Neuronal stem cell (in vitro differentiated cells): Measurements from ENCODE around the gene FCGR3B.
"Not testable (repeated sequence)": the region's sequence is repeated elsewhere in the genome, so short reads cannot be mapped to it uniquely, and the experiment has no call there.

Experiments
- DNase-seq: peaks from one replicate; pipeline ENCODE4 v3.0.0-alpha.2; 2013; ENCODE audit warnings: low spot score
- H2AFZ ChIP-seq: one replicate; pipeline ENCODE4 v1.6.1; 2013; ENCODE audit warnings: mild to moderate bottlenecking, low read length, inconsistent platforms
- H2AK5ac ChIP-seq: 2 replicates; pipeline ENCODE4 v1.6.1; 2013; ENCODE audit warnings: low read depth, mild to moderate bottlenecking, inconsistent platforms, low read length, moderate library complexity, mixed read lengths
- H2BK120ac ChIP-seq: 2 replicates; pipeline ENCODE4 v1.6.1; 2013; ENCODE audit warnings: low read depth, mild to moderate bottlenecking, inconsistent platforms, low read length, moderate library complexity, mixed read lengths
- H2BK12ac ChIP-seq: one replicate; pipeline ENCODE4 v1.6.1; 2013; ENCODE audit warnings: low read length, inconsistent platforms
- H2BK15ac ChIP-seq: 2 replicates; pipeline ENCODE4 v1.6.1; 2013; ENCODE audit warnings: mild to moderate bottlenecking, low read length, inconsistent platforms, mixed read lengths
- H2BK5ac ChIP-seq: one replicate; pipeline ENCODE4 v1.6.1; 2013; ENCODE audit warnings: inconsistent platforms, mild to moderate bottlenecking, low read length, moderate library complexity
- H3K14ac ChIP-seq: one replicate; pipeline ENCODE4 v1.6.1; 2013; ENCODE audit warnings: low read length, inconsistent platforms
- H3K18ac ChIP-seq: 2 replicates; pipeline ENCODE4 v1.6.1; 2013; ENCODE audit warnings: low read length, inconsistent platforms
- H3K23ac ChIP-seq: 2 replicates; pipeline ENCODE4 v1.6.1; 2013; ENCODE audit warnings: low read depth, mild to moderate bottlenecking, mixed read lengths, low read length, inconsistent platforms; ENCODE audit not compliant: poor library complexity
- H3K27ac ChIP-seq: replicated peaks from 3 replicates; pipeline ENCODE4 v1.5.1; 2013; ENCODE audit warnings: low read length, inconsistent platforms
- H3K27me3 ChIP-seq, 3 experiments: 2 replicates each; pipeline ENCODE4 v1.6.1; 2013; ENCODE audit warnings: low read length in 3 of 3, mild to moderate bottlenecking in 2 of 3, inconsistent platforms in 1 of 3, low read depth in 1 of 3, mixed read lengths in 1 of 3, moderate library complexity in 1 of 3; ENCODE audit not compliant: control insufficient read depth in 3 of 3, insufficient read depth in 3 of 3
- H3K36me3 ChIP-seq, 2 donors: replicated peaks in 1 of 2; 2 replicates each; pipeline ENCODE4 v1.6.1; 2013; ENCODE audit warnings: low read length in 2 of 2; ENCODE audit not compliant: control insufficient read depth in 2 of 2, insufficient read depth in 2 of 2
- H3K4ac ChIP-seq: 2 replicates; pipeline ENCODE4 v1.6.1; 2013; ENCODE audit warnings: inconsistent platforms, mild to moderate bottlenecking, low read length, moderate library complexity
- H3K4me1 ChIP-seq, 2 donors: 1 replicate in 1 of 2; 2 replicates in 1 of 2; pipeline ENCODE4 v1.6.1; 2013; ENCODE audit warnings: low read length in 2 of 2, low read depth in 1 of 2; ENCODE audit not compliant: control insufficient read depth in 2 of 2, insufficient read depth in 1 of 2
- H3K4me2 ChIP-seq: one replicate; pipeline ENCODE4 v1.6.1; 2013; ENCODE audit warnings: mild to moderate bottlenecking, low read length, inconsistent platforms; ENCODE audit not compliant: insufficient read depth, poor library complexity, severe bottlenecking
- H3K4me3 ChIP-seq, 2 donors: 2 replicates each; pipeline ENCODE4 v1.5.1; 2013; ENCODE audit warnings: low read length in 2 of 2, mild to moderate bottlenecking in 2 of 2, inconsistent platforms in 1 of 2, moderate library complexity in 1 of 2
- H3K79me1 ChIP-seq: one replicate; pipeline ENCODE4 v1.6.1; 2013; ENCODE audit warnings: low read depth, mild to moderate bottlenecking, inconsistent platforms, low read length, moderate library complexity
- H3K9ac ChIP-seq: one replicate; pipeline ENCODE4 v1.6.1; 2013; ENCODE audit warnings: mild to moderate bottlenecking, low read depth, low read length, inconsistent platforms; ENCODE audit not compliant: poor library complexity
- H3K9me3 ChIP-seq, 2 donors: replicated peaks in 1 of 2; 2 replicates each; pipeline versions ENCODE3 to v1.6.1; 2013; ENCODE audit warnings: low read length in 2 of 2, mild to moderate bottlenecking in 2 of 2, inconsistent platforms in 1 of 2, low read depth in 1 of 2, mixed read lengths in 1 of 2, moderate library complexity in 1 of 2; ENCODE audit not compliant: control insufficient read depth in 2 of 2, insufficient read depth in 1 of 2
- H4K8ac ChIP-seq: one replicate; pipeline ENCODE4 v1.6.1; 2013; ENCODE audit warnings: low read depth, mild to moderate bottlenecking, inconsistent platforms, low read length, moderate library complexity
- H4K91ac ChIP-seq: one replicate; pipeline ENCODE4 v1.6.1; 2013; ENCODE audit warnings: low read length, low read depth, mild to moderate bottlenecking, inconsistent platforms; ENCODE audit not compliant: poor library complexity
- WGBS, 2 donors: extraction: QIAGEN DNeasy Blood & Tissue Kit; methylation state at CpG; one replicate each; pipeline ENCODE4 v1.1.7; 2013; ENCODE audit warnings: missing lambda C conversion rate in 2 of 2, mixed read lengths in 1 of 2; ENCODE audit not compliant: insufficient read length in 2 of 2, insufficient replicate concordance in 1 of 2; ENCODE audit errors: extremely low coverage in 2 of 2; 5-methylcytosine and 5-hydroxymethylcytosine counted together

FCGR3B gene

GRCh38 chr1:161658524-161658923 lies 27.5 kb upstream of the FCGR3B start:
- H2BK12ac ChIP-seq, H3K4me2 ChIP-seq, H3K27me3 ChIP-seq, H3K9me3 ChIP-seq, H2BK15ac ChIP-seq, H3K27ac ChIP-seq, H3K4ac ChIP-seq, H3K4me1 ChIP-seq, H3K4me3 ChIP-seq, H3K18ac ChIP-seq, H2AFZ ChIP-seq, H2BK5ac ChIP-seq, H3K9ac ChIP-seq, H4K8ac ChIP-seq, H3K36me3 ChIP-seq, DNase-seq, H3K23ac ChIP-seq, H4K91ac ChIP-seq, H2AK5ac ChIP-seq, H3K79me1 ChIP-seq, H3K14ac ChIP-seq, H2BK120ac ChIP-seq: not testable (repeated sequence)

GRCh38 chr1:161653971-161654370 lies 23.0 kb upstream of the FCGR3B start:
- not testable (repeated sequence) for H3K4me2 ChIP-seq, H2AFZ ChIP-seq, H3K18ac ChIP-seq, H3K79me1 ChIP-seq, H3K14ac ChIP-seq, H4K8ac ChIP-seq, H3K23ac ChIP-seq, H3K27ac ChIP-seq, H3K27me3 ChIP-seq, H3K4ac ChIP-seq, H2BK15ac ChIP-seq, H3K36me3 ChIP-seq, DNase-seq, H3K4me3 ChIP-seq, H4K91ac ChIP-seq, H2BK12ac ChIP-seq, H3K4me1 ChIP-seq, H2BK5ac ChIP-seq, H2BK120ac ChIP-seq, H2AK5ac ChIP-seq, H3K9ac ChIP-seq, H3K9me3 ChIP-seq
- no CpG with 5 or more reads among the region's 6 CpGs for WGBS, 2 donors

GRCh38 chr1:161653541-161653940 lies 22.6 kb upstream of the FCGR3B start:
- H2BK120ac ChIP-seq, H3K4ac ChIP-seq, H4K91ac ChIP-seq, DNase-seq, H3K4me3 ChIP-seq, H2AFZ ChIP-seq, H2BK15ac ChIP-seq, H3K4me2 ChIP-seq, H3K14ac ChIP-seq, H3K79me1 ChIP-seq, H3K18ac ChIP-seq, H3K9me3 ChIP-seq, H2AK5ac ChIP-seq, H2BK12ac ChIP-seq, H4K8ac ChIP-seq, H3K27ac ChIP-seq, H2BK5ac ChIP-seq, H3K27me3 ChIP-seq, H3K9ac ChIP-seq, H3K4me1 ChIP-seq, H3K36me3 ChIP-seq, H3K23ac ChIP-seq: not testable (repeated sequence)
- no CpG with 5 or more reads among the region's 7 CpGs for WGBS, 2 donors

GRCh38 chr1:161647507-161648360 lies 16.8 kb upstream of the FCGR3B start:
- not testable (repeated sequence) for H3K4me3 ChIP-seq, H3K79me1 ChIP-seq, H2BK120ac ChIP-seq, H3K9me3 ChIP-seq, H3K36me3 ChIP-seq, H3K4me2 ChIP-seq, H3K9ac ChIP-seq, H4K91ac ChIP-seq, H3K14ac ChIP-seq, H2AFZ ChIP-seq, H3K4ac ChIP-seq, DNase-seq, H3K18ac ChIP-seq, H3K4me1 ChIP-seq, H2BK5ac ChIP-seq, H2BK12ac ChIP-seq, H2BK15ac ChIP-seq, H3K27ac ChIP-seq, H4K8ac ChIP-seq, H3K27me3 ChIP-seq, H2AK5ac ChIP-seq
- peak overlapping the region; percentile 43 for H3K23ac ChIP-seq
- WGBS, 2 donors, result no CpG with 5 or more reads among the region's 13 CpGs
